ENCODE data around the gene SRC. TPM values are rescaled to one million over a fixed set of nuclear protein-coding genes. Genes with fewer than 3 reads are reported as not detected.

Gene SRC
- total RNA-seq, 1 experiment from 2014 or later, result 42.3 TPM

- CTCF ChIA-PET, result no interaction called here
- Histone ChIP-seq H3K4me2 (ENCODE audit: low read length) (no peak overlapping the region), H3K9me2 (ENCODE audit: insufficient read depth) (no peaks in the 10 kb centered on the region), H3K4me1 (ENCODE audit: control insufficient read depth in 1 of 2, insufficient read depth in 2 of 2, low read length in 2 of 2) (no peaks in the 10 kb centered on the region), H3K4me3 (replicated peaks in 1 of 2; ENCODE audit: low read depth in 1 of 2, low read length in 2 of 2) (no peak overlapping the region), H3K27me3 (ENCODE audit: insufficient read depth, low read length) (peaks cover 35% of the 10 kb centered on the region), H3K36me3 (ENCODE audit: control insufficient read depth in 1 of 2, insufficient read depth in 2 of 2, low read length in 2 of 2) (no peaks in the 10 kb centered on the region), H2AFZ (ENCODE audit: low read depth, low read length, poor library complexity, severe bottlenecking) (no peak overlapping the region), H3K9me3 (ENCODE audit: control insufficient read depth in 1 of 2, insufficient read depth in 1 of 2, low read depth in 1 of 2, low read length in 2 of 2) (no peaks in the 10 kb centered on the region), H4K20me1 (ENCODE audit: insufficient read depth) (no peaks in the 10 kb centered on the region), H3K79me2 (ENCODE audit: insufficient read depth, low read length) (no peaks in the 10 kb centered on the region), H3K9ac (ENCODE audit: low read length) (no peak overlapping the region), H3K27ac (ENCODE audit: low read depth, low read length) (no peak overlapping the region)
- ATAC-seq, result no peak
- BruUV-seq (replicated peaks), result no TSS peak
- intact Hi-C loops (cut with micrococcal nuclease), result no loop called here
- DNase-seq (ENCODE audit: low read depth, low spot score), result no peak
- TF ChIP-seq CEBPB (IDR thresholded peaks at IDR 0.05; ENCODE audit: low read depth), result no peak
- no peak for TF ChIP-seq YY1 (IDR thresholded peaks at IDR 0.05; ENCODE audit: extremely low read depth, insufficient replicate concordance, low read depth, low read length)
- no peak for TF ChIP-seq TCF7L2 (IDR thresholded peaks at IDR 0.05; ENCODE audit: borderline replicate concordance, extremely low read depth, insufficient read depth, insufficient read length)
- TF ChIP-seq SRF (IDR thresholded peaks at IDR 0.05; ENCODE audit: low read depth), result no peak
- TF ChIP-seq EGR1 (IDR thresholded peaks at IDR 0.05; ENCODE audit: low read depth), result no peak
- TF ChIP-seq ELF1 (IDR thresholded peaks at IDR 0.05; ENCODE audit: borderline replicate concordance, low read depth), result no peak
- no peak for TF ChIP-seq ZNF274 (IDR thresholded peaks at IDR 0.05; ENCODE audit: low read depth, low read length)
- TF ChIP-seq FOSL1 (IDR thresholded peaks at IDR 0.05; ENCODE audit: low read depth), result no peak
- TF ChIP-seq, protein P1, sequence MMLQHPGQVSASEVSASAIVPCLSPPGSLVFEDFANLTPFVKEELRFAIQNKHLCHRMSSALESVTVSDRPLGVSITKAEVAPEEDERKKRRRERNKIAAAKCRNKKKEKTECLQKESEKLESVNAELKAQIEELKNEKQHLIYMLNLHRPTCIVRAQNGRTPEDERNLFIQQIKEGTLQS (IDR thresholded peaks at IDR 0.05), result no peak
- TF ChIP-seq JUND (IDR thresholded peaks at IDR 0.05), result no peak
- no peak for TF ChIP-seq EZH2phosphoT487 (IDR thresholded peaks at IDR 0.05; ENCODE audit: borderline replicate concordance)
- no peak for TF ChIP-seq EZH2 (IDR thresholded peaks at IDR 0.05)
- no peak for TF ChIP-seq POLR2AphosphoS5 (IDR thresholded peaks at IDR 0.05; ENCODE audit: low read depth, low read length)
- TF ChIP-seq, protein P2, sequence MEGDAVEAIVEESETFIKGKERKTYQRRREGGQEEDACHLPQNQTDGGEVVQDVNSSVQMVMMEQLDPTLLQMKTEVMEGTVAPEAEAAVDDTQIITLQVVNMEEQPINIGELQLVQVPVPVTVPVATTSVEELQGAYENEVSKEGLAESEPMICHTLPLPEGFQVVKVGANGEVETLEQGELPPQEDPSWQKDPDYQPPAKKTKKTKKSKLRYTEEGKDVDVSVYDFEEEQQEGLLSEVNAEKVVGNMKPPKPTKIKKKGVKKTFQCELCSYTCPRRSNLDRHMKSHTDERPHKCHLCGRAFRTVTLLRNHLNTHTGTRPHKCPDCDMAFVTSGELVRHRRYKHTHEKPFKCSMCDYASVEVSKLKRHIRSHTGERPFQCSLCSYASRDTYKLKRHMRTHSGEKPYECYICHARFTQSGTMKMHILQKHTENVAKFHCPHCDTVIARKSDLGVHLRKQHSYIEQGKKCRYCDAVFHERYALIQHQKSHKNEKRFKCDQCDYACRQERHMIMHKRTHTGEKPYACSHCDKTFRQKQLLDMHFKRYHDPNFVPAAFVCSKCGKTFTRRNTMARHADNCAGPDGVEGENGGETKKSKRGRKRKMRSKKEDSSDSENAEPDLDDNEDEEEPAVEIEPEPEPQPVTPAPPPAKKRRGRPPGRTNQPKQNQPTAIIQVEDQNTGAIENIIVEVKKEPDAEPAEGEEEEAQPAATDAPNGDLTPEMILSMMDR (IDR thresholded peaks at IDR 0.05 in 2 of 3, conservative IDR thresholded peaks at IDR 0.05 in 1 of 3; ENCODE audit: borderline replicate concordance in 1 of 3, insufficient read depth in 1 of 3, low read depth in 2 of 3, low read length in 2 of 3), result no peak
- TF ChIP-seq ZFX (IDR thresholded peaks at IDR 0.05), result no peak
- TF ChIP-seq SIN3A (IDR thresholded peaks at IDR 0.05; ENCODE audit: low read depth), result no peak
- POLR2A ChIA-PET, result no interaction called here
- RAD21 ChIA-PET (ENCODE audit: low non-redundant PET in 1 of 2, low total read pairs in 2 of 2, uncharacterized antibody in 2 of 2, unreplicated experiment in 2 of 2), result no interaction called here
Observed at GRCh38 chr20:37442986-37443385, 97.0 kb downstream of the SRC start.

Data from HCT116 (cell line).